AG09319 (cell line): Measurements from ENCODE around the gene EPHB1.

ENCODE experiments used
- DNase-seq: peaks from one replicate; pipeline ENCODE4 v3.0.0-alpha.2; 2010; ENCODE audit warnings: low read depth; ENCODE audit errors: extremely low read depth
- TF ChIP-seq, protein P1 (sequence below): IDR thresholded peaks from 2 replicates; pipeline ENCODE4 v1.5.1; 2011; ENCODE audit warnings: low read depth, mild to moderate bottlenecking, inconsistent platforms, low read length, moderate library complexity

EPHB1 gene

DNA sequence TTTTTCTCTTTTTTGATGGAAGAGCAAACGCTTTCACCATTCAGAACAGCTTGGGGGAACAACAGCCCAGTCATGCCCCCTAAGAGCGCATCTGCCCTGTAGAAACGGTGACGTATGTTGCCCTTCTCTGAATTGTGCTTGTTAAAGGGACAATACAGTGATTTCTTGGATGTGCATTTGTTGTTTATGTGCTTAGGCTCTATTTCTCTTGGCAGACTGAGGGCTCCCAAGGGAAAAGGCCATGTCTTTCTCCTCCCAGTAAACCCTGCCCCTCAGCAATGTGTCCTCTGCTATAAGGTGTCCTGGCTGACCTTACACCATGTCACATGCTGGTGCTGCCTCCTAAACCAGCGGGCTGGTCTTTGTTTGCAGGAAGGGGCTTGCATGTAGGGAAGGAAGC lies 346.1 kb downstream of the EPHB1 start:
- no peak for DNase-seq
- TF ChIP-seq, protein P1, sequence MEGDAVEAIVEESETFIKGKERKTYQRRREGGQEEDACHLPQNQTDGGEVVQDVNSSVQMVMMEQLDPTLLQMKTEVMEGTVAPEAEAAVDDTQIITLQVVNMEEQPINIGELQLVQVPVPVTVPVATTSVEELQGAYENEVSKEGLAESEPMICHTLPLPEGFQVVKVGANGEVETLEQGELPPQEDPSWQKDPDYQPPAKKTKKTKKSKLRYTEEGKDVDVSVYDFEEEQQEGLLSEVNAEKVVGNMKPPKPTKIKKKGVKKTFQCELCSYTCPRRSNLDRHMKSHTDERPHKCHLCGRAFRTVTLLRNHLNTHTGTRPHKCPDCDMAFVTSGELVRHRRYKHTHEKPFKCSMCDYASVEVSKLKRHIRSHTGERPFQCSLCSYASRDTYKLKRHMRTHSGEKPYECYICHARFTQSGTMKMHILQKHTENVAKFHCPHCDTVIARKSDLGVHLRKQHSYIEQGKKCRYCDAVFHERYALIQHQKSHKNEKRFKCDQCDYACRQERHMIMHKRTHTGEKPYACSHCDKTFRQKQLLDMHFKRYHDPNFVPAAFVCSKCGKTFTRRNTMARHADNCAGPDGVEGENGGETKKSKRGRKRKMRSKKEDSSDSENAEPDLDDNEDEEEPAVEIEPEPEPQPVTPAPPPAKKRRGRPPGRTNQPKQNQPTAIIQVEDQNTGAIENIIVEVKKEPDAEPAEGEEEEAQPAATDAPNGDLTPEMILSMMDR: no peak

DNA sequence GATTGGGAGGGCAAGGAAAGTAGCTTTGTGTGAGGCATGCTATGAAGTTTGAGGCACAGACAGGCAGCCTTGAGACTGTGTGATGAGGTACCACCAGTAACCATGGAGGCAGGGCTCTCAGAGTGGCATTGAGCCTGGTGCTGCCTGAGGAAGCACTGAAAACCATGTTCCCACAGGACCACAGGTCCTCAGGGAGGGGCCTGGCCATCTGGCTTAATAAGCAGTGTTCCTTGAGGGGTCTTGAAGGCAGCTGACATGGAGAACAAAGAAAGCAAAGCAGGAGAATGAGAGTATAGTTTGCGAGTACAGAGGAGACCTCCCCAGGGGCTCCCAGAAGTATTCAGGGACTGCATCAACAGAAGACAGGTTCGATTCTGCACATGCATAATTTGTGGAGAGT lies 346.6 kb downstream of the EPHB1 start:
- TF ChIP-seq, protein P1: no peak
- DNase-seq: no peak

DNA sequence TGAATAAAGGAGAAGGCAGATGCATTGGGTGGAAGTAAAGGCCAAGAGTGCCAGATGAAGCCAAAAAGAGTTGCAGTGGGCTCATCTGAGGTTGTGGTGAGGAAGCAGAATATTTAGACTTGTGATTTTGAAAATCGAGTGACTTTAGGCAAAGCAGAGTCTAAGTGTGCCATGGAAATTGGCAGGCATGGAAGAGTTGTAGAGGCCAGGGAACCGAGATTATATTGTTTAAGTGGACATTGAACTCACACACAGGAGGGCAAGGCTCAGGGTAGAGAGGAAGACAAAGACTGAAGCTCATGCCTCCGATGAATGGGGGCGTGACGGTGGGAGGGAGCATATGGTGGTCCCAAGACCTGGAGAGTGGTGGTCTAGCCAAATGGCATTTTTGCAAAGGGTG lies 347.5 kb downstream of the EPHB1 start:
- TF ChIP-seq, protein P1: no peak
- DNase-seq: no peak

DNA sequence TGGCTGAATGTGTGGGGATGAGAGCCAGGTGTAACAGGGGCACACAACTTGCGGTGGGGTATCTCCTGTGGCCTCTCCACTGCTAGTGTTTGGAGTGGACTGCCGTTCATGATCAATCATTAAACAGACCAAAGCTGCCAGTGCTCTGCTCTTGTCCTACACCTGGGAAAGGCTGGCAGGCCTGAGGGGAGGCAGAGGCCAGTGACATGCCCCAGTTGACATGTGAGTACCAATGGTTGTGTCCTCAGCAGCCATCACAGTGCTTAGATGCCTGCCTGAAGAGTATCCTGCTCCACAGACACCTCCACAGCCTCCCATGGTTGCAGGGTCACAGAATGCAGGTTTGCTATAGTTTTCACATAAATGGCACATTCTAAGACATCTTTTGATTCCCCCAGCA lies 348.4 kb downstream of the EPHB1 start:
- DNase-seq: no peak
- TF ChIP-seq, protein P1: no peak

DNA sequence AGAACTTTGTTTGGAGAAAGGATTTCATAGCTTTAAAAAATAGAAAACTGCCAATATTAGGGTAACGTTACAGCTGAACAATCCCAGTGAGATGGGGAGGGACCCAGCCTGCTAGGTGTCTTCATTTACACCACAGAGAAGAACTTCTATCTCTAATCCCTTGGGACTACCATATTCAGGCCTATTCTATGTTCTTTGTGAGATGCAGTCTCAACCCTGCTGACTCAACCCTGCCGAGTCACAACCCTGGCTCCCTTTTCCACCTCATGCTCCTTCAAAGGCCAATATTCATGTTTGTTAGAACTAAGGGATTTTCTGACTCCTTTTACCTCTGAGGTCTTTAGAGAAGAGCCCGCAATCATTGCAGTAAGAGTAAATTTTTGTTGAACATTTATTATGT lies 350.5 kb downstream of the EPHB1 start:
- TF ChIP-seq, protein P1: no peak
- DNase-seq: no peak

DNA sequence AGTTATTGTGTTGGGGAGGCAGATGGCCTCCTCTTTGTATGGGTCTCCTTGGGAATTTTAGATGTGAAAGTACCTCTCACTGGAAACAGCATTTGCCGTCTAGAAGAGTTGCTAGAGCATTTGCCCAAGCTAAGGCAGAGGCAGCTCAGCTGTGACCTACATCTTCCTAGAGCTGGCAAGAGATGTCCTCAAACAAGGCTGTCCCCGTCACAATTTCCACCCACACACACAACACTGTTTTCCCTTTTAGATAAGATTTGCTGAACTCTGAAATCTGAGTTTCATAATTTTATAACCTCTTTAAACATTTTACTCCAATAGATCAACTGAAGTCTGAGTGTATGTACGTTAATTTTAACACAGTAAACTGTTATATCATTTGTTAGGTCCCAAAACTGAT lies 352.6 kb downstream of the EPHB1 start:
- DNase-seq: no peak
- TF ChIP-seq, protein P1: no peak

DNA sequence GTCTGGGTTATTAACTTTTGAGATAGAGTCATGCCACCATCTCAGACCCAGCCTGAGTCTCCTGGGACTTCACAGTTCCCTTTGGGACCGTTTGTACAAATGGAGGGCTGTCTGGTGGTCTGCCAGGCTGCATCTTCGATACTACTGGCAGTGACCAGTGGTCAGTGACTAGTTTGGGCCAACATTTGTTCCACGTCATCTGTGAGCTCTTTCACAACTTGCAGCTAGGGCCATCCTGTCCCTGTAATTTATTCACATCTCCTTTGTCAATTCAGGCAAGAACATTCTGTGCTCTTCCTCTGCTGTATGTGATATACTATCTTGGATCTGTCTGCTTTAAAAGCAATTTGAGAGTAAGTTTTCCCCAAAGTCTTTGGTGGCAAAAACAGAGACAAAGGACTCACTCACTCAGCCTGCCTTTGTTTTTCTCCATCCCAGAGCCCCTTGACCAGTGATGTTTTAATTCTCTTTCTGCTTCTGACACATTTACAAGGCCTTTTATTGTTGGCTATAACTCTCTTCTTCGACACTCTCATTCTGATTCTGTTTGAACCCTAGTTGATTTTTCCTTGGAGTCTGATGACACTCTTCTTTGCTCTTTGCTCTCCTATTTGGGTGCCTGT lies 353.4 kb downstream of the EPHB1 start:
- TF ChIP-seq, protein P1: no peak
- no peak for DNase-seq
